Activated CD8-positive, alpha-beta T cell treated with anti-CD3 and anti-CD28 coated beads for 36 hours (primary cell): ENCODE data around the gene ZNF438. TPM values are rescaled to one million over a fixed set of nuclear protein-coding genes. Genes with fewer than 3 reads are reported as not detected.
"Not testable (repeated sequence)": the region's sequence is repeated elsewhere in the genome, so short reads cannot be mapped to it uniquely, and the experiment has no call there.

ENCODE experiments used
- ATAC-seq: fragments of 200-7000 bp; cut with Tn5 transposase; one replicate; pipeline ENCODE4 v1.10.0; 2021; ENCODE audit warnings: mild to moderate bottlenecking, moderate library complexity
- CTCF ChIA-PET: fragments of 350-600 bp; sonication (Branson Sonifier 250); formaldehyde crosslinking; loops from one replicate; lab custom pipeline; 2021; ENCODE audit warnings: antibody characterized with exemption; lab: Charles Lee
- POLR2A ChIA-PET: fragments of 350-600 bp; sonication (Branson Sonifier 250); formaldehyde crosslinking; loops from one replicate; lab custom pipeline; 2021; ENCODE audit warnings: antibody characterized with exemption; lab: Charles Lee
- DNase-seq: peaks from one replicate; pipeline ENCODE4 v3.0.0-alpha.2; 2020
- H3K27ac Mint-ChIP-seq: one replicate; pipeline ENCODE4 v1.8.0; 2021; ENCODE audit warnings: mild to moderate bottlenecking, mixed read lengths
- H3K27me3 Mint-ChIP-seq: one replicate; pipeline ENCODE4 v1.8.0; 2021; ENCODE audit warnings: mixed read lengths
- H3K36me3 Mint-ChIP-seq: one replicate; pipeline ENCODE4 v1.8.0; 2021; ENCODE audit warnings: low read depth, mixed read lengths
- H3K4me1 Mint-ChIP-seq: one replicate; pipeline ENCODE4 v1.8.0; 2021; ENCODE audit warnings: low read depth, mixed read lengths
- H3K4me3 Mint-ChIP-seq: one replicate; pipeline ENCODE4 v1.8.0; 2021; ENCODE audit warnings: mild to moderate bottlenecking, moderate library complexity, mixed read lengths
- H3K9me3 Mint-ChIP-seq: one replicate; pipeline ENCODE4 v1.8.0; 2021; ENCODE audit warnings: mixed read lengths
- CTCF ChIP-seq: fragments of 200-600 bp; IDR thresholded peaks from one replicate; pipeline ENCODE4 v1.8.0; 2022; ENCODE audit warnings: antibody characterized with exemption, mild to moderate bottlenecking
- intact Hi-C: fragments of 100-400 bp; cut with micrococcal nuclease; formaldehyde crosslinking; loops from one replicate; pipeline ENCODE4 v1.10.0; 2022
- total RNA-seq, 2 experiments: library from RNA; stranded (reverse); gene quantifications; one replicate each; pipeline ENCODE4 v1.2.3, GENCODE V29; 2021

Gene ZNF438
- total RNA-seq, 2 experiments from 2014 or later = 3.0 to 3.9 TPM

- ChIA-PET POLR2A (no interaction called here), CTCF (no interaction called here)
- ATAC-seq (no peak), DNase-seq (no peak)
- no peaks in the 10 kb centered on the region for H3K27me3 Mint-ChIP-seq
- no peak overlapping the region for H3K27ac Mint-ChIP-seq
- no peak overlapping the region for H3K4me3 Mint-ChIP-seq
- no peak for TF ChIP-seq CTCF
- peaks cover 6% of the 10 kb centered on the region for H3K36me3 Mint-ChIP-seq
- intact Hi-C loops = no loop called here
- H3K9me3 Mint-ChIP-seq = no peaks in the 10 kb centered on the region
- peaks cover 12% of the 10 kb centered on the region for H3K4me1 Mint-ChIP-seq
Measured at GRCh38 chr10:30962522-30962921, 69.1 kb downstream of the ZNF438 start.

DNA sequence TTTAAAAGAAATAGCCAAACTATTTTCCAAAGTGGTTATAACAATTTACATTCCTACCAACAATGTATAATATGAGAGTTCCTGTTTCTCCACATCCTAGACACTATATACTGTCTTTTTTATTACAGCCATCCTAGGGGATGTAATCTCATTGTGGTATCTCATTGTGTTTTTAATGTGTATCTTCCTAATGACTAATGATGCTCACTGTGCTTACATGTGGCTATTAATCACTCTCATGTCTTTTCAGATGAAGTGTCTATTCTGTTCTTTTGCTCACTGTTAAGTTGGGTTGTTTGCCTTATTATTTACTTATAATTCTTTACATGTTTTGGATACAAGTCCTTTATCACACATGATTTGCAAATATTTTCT lies 71.8 kb downstream of the ZNF438 start:
- DNase-seq = no peak
- no peak for ATAC-seq
- H3K36me3 Mint-ChIP-seq = peaks cover under 1% of the 10 kb centered on the region
- no peak for TF ChIP-seq CTCF
- no peak overlapping the region for H3K4me3 Mint-ChIP-seq
- intact Hi-C loops = no loop called here
- H3K4me1 Mint-ChIP-seq = peaks cover 12% of the 10 kb centered on the region
- H3K27ac Mint-ChIP-seq = no peak overlapping the region
- no peaks in the 10 kb centered on the region for H3K27me3 Mint-ChIP-seq
- POLR2A ChIA-PET = no interaction called here
- CTCF ChIA-PET = no interaction called here
- peaks cover 4% of the 10 kb centered on the region for H3K9me3 Mint-ChIP-seq

DNA sequence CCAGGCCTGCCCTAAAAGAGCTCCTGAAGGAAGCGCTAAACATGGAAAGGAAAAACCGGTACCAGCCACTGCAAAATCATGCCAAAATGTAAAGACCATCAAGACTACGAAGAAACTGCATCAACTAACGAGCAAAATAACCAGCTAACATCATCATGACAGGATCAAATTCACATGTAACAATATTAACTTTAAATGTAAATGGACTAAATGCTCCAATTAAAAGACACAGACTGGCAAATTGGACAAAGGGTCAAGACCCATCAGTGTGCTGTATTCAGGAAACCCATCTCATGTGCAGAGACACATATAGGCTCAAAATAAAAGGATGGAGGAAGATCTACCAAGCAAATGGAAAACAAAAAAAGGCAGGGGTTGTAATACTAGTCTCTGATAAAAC lies 82.4 kb downstream of the ZNF438 start:
- H3K4me1 Mint-ChIP-seq, H3K27ac Mint-ChIP-seq, H3K4me3 Mint-ChIP-seq, intact Hi-C loops, H3K27me3 Mint-ChIP-seq, H3K9me3 Mint-ChIP-seq, CTCF ChIA-PET, ATAC-seq, POLR2A ChIA-PET, H3K36me3 Mint-ChIP-seq, DNase-seq: not testable (repeated sequence)

GRCh38 chr10:30944005-30944404 lies 87.7 kb downstream of the ZNF438 start:
- POLR2A ChIA-PET = no interaction called here
- H3K36me3 Mint-ChIP-seq = peaks cover 4% of the 10 kb centered on the region
- CTCF ChIA-PET = interaction anchor here (0.6 kb wide), 1 partner anchor 55 kb away, joined by 3 read pairs; no protein-coding TSS in a partner anchor
- no peaks in the 10 kb centered on the region for H3K27me3 Mint-ChIP-seq
- intact Hi-C loops = no loop called here
- DNase-seq (no peak), ATAC-seq (no peak)
- no peak for TF ChIP-seq CTCF
- H3K9me3 Mint-ChIP-seq = peaks cover 3% of the 10 kb centered on the region
- H3K4me3 Mint-ChIP-seq = no peak overlapping the region
- no peak overlapping the region for H3K27ac Mint-ChIP-seq
- H3K4me1 Mint-ChIP-seq = peaks cover 2% of the 10 kb centered on the region

GRCh38 chr10:30943451-30943850 lies 88.2 kb downstream of the ZNF438 start:
- ChIA-PET CTCF (interaction anchor here (0.6 kb wide), 1 partner anchor 56 kb away, joined by 3 read pairs; no protein-coding TSS in a partner anchor), POLR2A (no interaction called here)
- peaks cover 3% of the 10 kb centered on the region for H3K9me3 Mint-ChIP-seq
- TF ChIP-seq CTCF = no peak
- H3K27me3 Mint-ChIP-seq = no peaks in the 10 kb centered on the region
- DNase-seq (no peak), ATAC-seq (no peak)
- H3K36me3 Mint-ChIP-seq = peaks cover 4% of the 10 kb centered on the region
- no peak overlapping the region for H3K27ac Mint-ChIP-seq
- H3K4me1 Mint-ChIP-seq = peaks cover 2% of the 10 kb centered on the region
- intact Hi-C loops = no loop called here
- no peak overlapping the region for H3K4me3 Mint-ChIP-seq

DNA sequence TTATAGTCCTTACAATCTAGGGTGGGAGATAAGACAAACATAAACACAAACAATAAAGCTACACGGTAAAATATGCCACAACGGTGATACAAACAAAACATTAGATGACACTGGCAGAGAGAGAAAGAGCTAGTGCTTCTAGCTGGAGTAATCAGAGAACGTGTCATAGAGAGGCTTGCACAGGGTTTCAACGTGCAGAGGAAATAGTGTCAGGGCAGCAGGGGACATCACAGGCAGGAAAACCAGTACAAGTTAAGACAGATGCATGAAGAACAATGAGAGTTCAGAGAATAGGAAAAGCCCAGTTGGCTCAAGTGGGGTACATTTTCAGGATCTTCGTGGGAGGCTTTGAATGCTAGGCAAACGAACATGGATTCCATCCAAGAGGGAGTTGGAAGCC lies 91.4 kb downstream of the ZNF438 start:
- DNase-seq = no peak
- Mint-ChIP-seq H3K27me3 (no peaks in the 10 kb centered on the region), H3K9me3 (peaks cover 6% of the 10 kb centered on the region), H3K4me3 (no peak overlapping the region), H3K4me1 (peaks cover 18% of the 10 kb centered on the region), H3K36me3 (peaks cover 9% of the 10 kb centered on the region), H3K27ac (no peak overlapping the region)
- POLR2A ChIA-PET = no interaction called here
- intact Hi-C loops = no loop called here
- no peak for TF ChIP-seq CTCF
- no peak for ATAC-seq
- CTCF ChIA-PET = interaction anchor here (1.3 kb wide), 1 partner anchor 78 kb away, joined by 4 read pairs; no protein-coding TSS in a partner anchor
